A549 treated with Hydrocortisone at 1 μM for 4 hours (cell line): ENCODE results near the gene DIPK2A. TPM values are rescaled to one million over a fixed set of nuclear protein-coding genes. Genes with fewer than 3 reads are reported as not detected.

Experiments
- total RNA-seq: library from RNA; stranded (reverse); fragments of 200-300 nt; extraction: Qiagen RNA extraction; gene quantifications from 5 replicates; pipeline ENCODE4 v1.2.3, GENCODE V29; 2022

DIPK2A gene, protein sequence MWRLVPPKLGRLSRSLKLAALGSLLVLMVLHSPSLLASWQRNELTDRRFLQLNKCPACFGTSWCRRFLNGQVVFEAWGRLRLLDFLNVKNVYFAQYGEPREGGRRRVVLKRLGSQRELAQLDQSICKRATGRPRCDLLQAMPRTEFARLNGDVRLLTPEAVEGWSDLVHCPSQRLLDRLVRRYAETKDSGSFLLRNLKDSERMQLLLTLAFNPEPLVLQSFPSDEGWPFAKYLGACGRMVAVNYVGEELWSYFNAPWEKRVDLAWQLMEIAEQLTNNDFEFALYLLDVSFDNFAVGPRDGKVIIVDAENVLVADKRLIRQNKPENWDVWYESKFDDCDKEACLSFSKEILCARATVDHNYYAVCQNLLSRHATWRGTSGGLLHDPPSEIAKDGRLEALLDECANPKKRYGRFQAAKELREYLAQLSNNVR
- 4.9 to 6.9 TPM (median 5.8 TPM) in 5 replicates for total RNA-seq

DNA sequence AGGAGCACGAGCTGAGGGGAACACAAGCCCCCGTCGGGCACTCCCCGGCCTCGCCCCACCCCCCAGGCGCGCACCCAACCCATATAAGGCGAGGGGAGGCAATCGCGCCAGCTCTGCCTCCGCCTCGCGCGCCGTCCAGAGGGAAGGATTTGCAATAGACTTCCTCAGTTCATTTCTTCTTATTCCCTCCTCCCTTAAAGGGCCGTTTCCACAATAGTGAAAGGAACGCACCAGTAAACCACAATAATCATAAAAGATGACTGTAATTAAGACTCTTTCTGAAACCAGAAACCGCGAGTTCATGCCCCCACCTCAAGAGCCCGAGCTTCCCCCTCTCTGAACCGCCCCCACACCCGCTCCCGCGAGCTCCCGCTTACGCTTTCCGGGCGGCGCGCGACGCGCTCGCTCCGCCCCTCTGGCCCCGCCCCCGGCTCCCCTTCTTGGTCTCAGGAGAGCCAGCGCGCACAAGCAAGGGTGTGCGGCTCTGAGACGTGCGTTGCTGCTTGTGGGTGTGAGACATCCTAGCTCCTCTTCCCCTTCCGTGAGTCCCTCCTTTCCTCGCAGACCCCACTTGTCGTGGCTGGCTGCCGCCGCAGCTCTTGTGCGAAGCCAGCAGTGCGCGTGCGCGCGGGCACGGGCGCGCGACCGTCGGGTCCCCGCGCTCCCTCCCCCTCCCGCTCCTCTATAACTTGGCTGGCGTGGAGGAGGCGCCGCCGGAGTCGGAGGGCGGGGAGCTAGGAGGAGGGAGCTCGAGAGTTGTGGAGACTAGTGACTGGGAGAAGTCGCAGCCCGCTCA is at the start of gene DIPK2A:
TSS of gene DIPK2A (plus strand) at position 465 of the 796 bp plus-strand sequence. CDS start 510 bp downstream, outside the sequence.

Other genes with a start within 250 kb of the DIPK2A start
- gene SLC9A9, start 123.4 kb upstream of the DIPK2A start, total RNA-seq: 0.03 to 0.23 TPM (median 0.15 TPM) in 5 replicates